OCI-LY1 (cell line): ENCODE results near the gene NETO2.
A peak's percentile ranks its signal among the peaks of the same experiment; 100 is the strongest.
"Not testable (repeated sequence)": the region's sequence is repeated elsewhere in the genome, so short reads cannot be mapped to it uniquely, and the experiment has no call there.

Experiments
- H2AFZ ChIP-seq: fragments of 200-600 bp; sonication (generic), shearing (Covaris generic); 2 replicates; pipeline ENCODE4 v1.6.0; 2014; ENCODE audit warnings: antibody characterized with exemption, mild to moderate bottlenecking, low read length
- H3F3A ChIP-seq: fragments of 200-600 bp; sonication (generic), shearing (Covaris generic); 2 replicates; pipeline ENCODE4 v1.6.0; 2014; ENCODE audit warnings: mild to moderate bottlenecking, antibody characterized with exemption, low read length, moderate library complexity; ENCODE audit not compliant: insufficient read depth
- H3K27ac ChIP-seq: fragments of 200-600 bp; sonication (generic); 2 replicates; pipeline ENCODE4 v1.5.1; 2014; ENCODE audit warnings: low read length, mixed run types, mild to moderate bottlenecking, low read depth; ENCODE audit not compliant: poor library complexity, severe bottlenecking
- H3K27me3 ChIP-seq: fragments of 200-600 bp; sonication (generic); 2 replicates; pipeline ENCODE4 v1.6.0; 2014; ENCODE audit warnings: antibody characterized with exemption, mild to moderate bottlenecking, low read length, moderate library complexity; ENCODE audit not compliant: insufficient read depth
- H3K36me3 ChIP-seq: fragments of 200-600 bp; sonication (generic); 2 replicates; pipeline ENCODE4 v1.6.1; 2014; ENCODE audit warnings: mild to moderate bottlenecking, antibody characterized with exemption, low read length, moderate library complexity, mixed read lengths; ENCODE audit not compliant: insufficient read depth
- H3K4me1 ChIP-seq: fragments of 200-600 bp; sonication (generic); 2 replicates; pipeline ENCODE4 v1.5.1; 2014; ENCODE audit warnings: mild to moderate bottlenecking, low read length, moderate library complexity; ENCODE audit not compliant: insufficient read depth, severe bottlenecking
- H3K4me2 ChIP-seq: fragments of 200-600 bp; sonication (generic), shearing (Covaris generic); 2 replicates; pipeline ENCODE4 v1.6.1; 2014; ENCODE audit warnings: low read length
- H3K4me3 ChIP-seq: fragments of 200-600 bp; sonication (generic); 2 replicates; pipeline ENCODE4 v1.5.1; 2014; ENCODE audit warnings: low read length, low read depth, mild to moderate bottlenecking, mixed read lengths; ENCODE audit not compliant: poor library complexity, severe bottlenecking
- H3K79me2 ChIP-seq: fragments of 200-600 bp; shearing (Covaris generic); 2 replicates; pipeline ENCODE4 v1.6.1; 2016; ENCODE audit warnings: mixed run types, low read length, mixed read lengths; ENCODE audit not compliant: insufficient read depth
- H3K9ac ChIP-seq: fragments of 200-600 bp; sonication (generic), shearing (Covaris generic); 2 replicates; pipeline ENCODE4 v1.6.1; 2014; ENCODE audit warnings: mild to moderate bottlenecking, low read length, mixed read lengths
- H3K9me2 ChIP-seq: fragments of 200-600 bp; sonication (generic), shearing (Covaris generic); 2 replicates; pipeline ENCODE4 v1.6.1; 2014; ENCODE audit warnings: low read depth, mild to moderate bottlenecking, low read length, mixed read lengths
- H3K9me3 ChIP-seq: fragments of 200-600 bp; shearing (Covaris generic); 2 replicates; pipeline ENCODE4 v1.6.1; 2014; ENCODE audit warnings: low read length, mixed read lengths
- H4K20me1 ChIP-seq: fragments of 200-600 bp; sonication (generic), shearing (Covaris generic); 2 replicates; pipeline ENCODE4 v1.6.0; 2016; ENCODE audit warnings: mild to moderate bottlenecking, low read length; ENCODE audit not compliant: insufficient read depth
- CTCF ChIP-seq: fragments of 200-600 bp; sonication (generic), shearing (Covaris generic); IDR thresholded peaks from 2 replicates; pipeline ENCODE4 v1.5.1; 2017; ENCODE audit warnings: mild to moderate bottlenecking, antibody characterized with exemption, low read length, moderate library complexity, mixed read lengths
- EZH2 ChIP-seq: fragments of 200-600 bp; sonication (generic), shearing (Covaris generic); IDR thresholded peaks from 2 replicates; pipeline ENCODE4 v1.8.0; 2017; ENCODE audit warnings: borderline replicate concordance, mixed run types, mild to moderate bottlenecking, antibody characterized with exemption, low read length, moderate library complexity, mixed read lengths

Gene NETO2, protein sequence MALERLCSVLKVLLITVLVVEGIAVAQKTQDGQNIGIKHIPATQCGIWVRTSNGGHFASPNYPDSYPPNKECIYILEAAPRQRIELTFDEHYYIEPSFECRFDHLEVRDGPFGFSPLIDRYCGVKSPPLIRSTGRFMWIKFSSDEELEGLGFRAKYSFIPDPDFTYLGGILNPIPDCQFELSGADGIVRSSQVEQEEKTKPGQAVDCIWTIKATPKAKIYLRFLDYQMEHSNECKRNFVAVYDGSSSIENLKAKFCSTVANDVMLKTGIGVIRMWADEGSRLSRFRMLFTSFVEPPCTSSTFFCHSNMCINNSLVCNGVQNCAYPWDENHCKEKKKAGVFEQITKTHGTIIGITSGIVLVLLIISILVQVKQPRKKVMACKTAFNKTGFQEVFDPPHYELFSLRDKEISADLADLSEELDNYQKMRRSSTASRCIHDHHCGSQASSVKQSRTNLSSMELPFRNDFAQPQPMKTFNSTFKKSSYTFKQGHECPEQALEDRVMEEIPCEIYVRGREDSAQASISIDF

DNA sequence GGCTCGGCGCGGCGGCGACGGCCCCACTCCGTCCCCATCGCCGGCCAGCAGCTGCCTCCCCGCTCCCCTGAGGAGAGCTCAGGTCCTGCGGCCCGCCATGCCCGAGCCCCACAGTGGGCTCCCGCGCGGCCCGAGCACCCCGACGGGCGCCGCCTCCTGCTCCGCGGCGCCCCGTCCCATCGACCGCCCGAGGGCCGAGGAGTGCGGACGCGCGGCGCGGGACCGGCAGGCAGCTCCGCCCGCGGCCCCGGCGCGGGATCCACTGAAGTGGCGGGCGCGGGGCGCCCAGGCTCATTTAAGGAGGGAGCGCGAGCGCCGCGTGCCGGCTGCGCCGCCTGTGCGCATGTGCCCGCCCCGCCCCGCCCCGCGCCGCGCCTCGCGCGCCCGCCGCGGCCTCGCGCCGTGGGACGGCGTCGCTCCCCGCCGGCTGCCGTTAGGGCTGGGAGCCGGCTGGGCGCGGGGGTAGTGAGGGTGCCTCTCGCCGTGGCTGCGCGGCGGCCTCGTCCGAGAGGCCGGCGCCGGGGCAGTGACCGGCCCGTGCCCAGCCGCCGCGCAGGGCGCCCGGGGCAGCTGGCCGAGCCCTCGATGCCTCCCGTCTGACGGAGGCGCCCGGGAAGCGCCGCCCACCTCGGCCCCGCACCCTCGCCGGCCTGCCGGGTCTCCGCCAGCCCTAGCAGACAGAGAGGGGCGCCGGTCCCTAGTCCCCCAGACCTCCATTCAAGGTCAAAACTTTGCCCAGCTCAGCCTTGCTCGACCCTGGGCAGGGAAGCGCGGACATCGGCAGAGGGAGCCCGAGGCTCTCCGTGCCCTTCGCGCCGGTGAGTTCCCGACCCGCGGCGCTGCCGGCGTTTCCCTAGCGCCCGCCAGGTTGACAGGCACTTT lies at the start of gene NETO2:
Gene NETO2 (minus strand): TSS at position 269 of the 882 bp plus-strand sequence. CDS start 333 bp downstream, outside the sequence.
- H3K27ac ChIP-seq: no peak within 1 kb of the TSS
- no peak within 1 kb of the TSS; the same call in 1 of the 2 replicates for H2AFZ ChIP-seq
- H3K9me2 ChIP-seq: no peaks in the 10 kb centered on the region
- H3K4me3 ChIP-seq: peak within 1 kb of the TSS; percentile 80
- TF ChIP-seq EZH2 (no peak), CTCF (peak; percentile 63)
- H3K9ac ChIP-seq: peak within 1 kb of the TSS; percentile 80
- H3K27me3 ChIP-seq: no peaks in the 10 kb centered on the region; the same call in 1 of the 2 replicates
- H3K79me2 ChIP-seq: no peaks in the 10 kb centered on the region
- no peaks in the 10 kb centered on the region for H4K20me1 ChIP-seq
- peaks cover 22% of the 10 kb centered on the region for H3K4me1 ChIP-seq
- H3K36me3 ChIP-seq: no peaks in the 10 kb centered on the region
- peak within 1 kb of the TSS; percentile 70 for H3K4me2 ChIP-seq
- H3F3A ChIP-seq: no peaks in the 10 kb centered on the region; the same call in 1 of the 2 replicates
- no peaks in the 10 kb centered on the region for H3K9me3 ChIP-seq

GRCh38 chr16:47182318-47182717 lies 38.6 kb upstream of the NETO2 start:
- H3F3A ChIP-seq: no peaks in the 10 kb centered on the region
- H4K20me1 ChIP-seq: no peaks in the 10 kb centered on the region
- H2AFZ ChIP-seq: no peak overlapping the region
- no peak overlapping the region for H3K27ac ChIP-seq
- no peak for TF ChIP-seq CTCF
- TF ChIP-seq EZH2: no peak
- H3K36me3 ChIP-seq: peaks cover 6% of the 10 kb centered on the region; the same call in 1 of the 2 replicates
- H3K9me3 ChIP-seq: no peaks in the 10 kb centered on the region; the same call in 1 of the 2 replicates
- H3K4me1 ChIP-seq: no peaks in the 10 kb centered on the region
- no peaks in the 10 kb centered on the region for H3K9me2 ChIP-seq
- H3K4me3 ChIP-seq: no peak overlapping the region
- H3K79me2 ChIP-seq: no peaks in the 10 kb centered on the region
- no peaks in the 10 kb centered on the region for H3K27me3 ChIP-seq
- no peak overlapping the region for H3K9ac ChIP-seq
- H3K4me2 ChIP-seq: no peak overlapping the region

GRCh38 chr16:47181066-47181465 lies 37.3 kb upstream of the NETO2 start:
- not testable (repeated sequence) for H3K9ac ChIP-seq, H3K9me2 ChIP-seq, H3K9me3 ChIP-seq

More at GRCh38 chr16:47181066-47181465, 37.3 kb upstream of the NETO2 start:
- H4K20me1 ChIP-seq, H3K4me2 ChIP-seq, H3K36me3 ChIP-seq, H3K27me3 ChIP-seq, H3K79me2 ChIP-seq, H3K27ac ChIP-seq, H3K4me1 ChIP-seq, H3F3A ChIP-seq, H3K4me3 ChIP-seq, H2AFZ ChIP-seq: not testable (repeated sequence)
